Uterus (tissue), 4 donors: ENCODE data around the gene FYCO1. TPM values are rescaled to one million over a fixed set of nuclear protein-coding genes. Genes with fewer than 3 reads are reported as not detected.

Experiments used
- DNase-seq, 2 donors: peaks; one replicate each; pipeline ENCODE4 v3.0.0-alpha.2; 2019 to 2020
- H3K27ac ChIP-seq, 2 donors: fragments of 200-600 bp; sonication (generic); 1 replicate in 1 of 2; 2 replicates in 1 of 2; pipeline ENCODE4 v1.5.1; 2016 to 2018
- H3K27me3 ChIP-seq, 2 donors: fragments of 200-600 bp; sonication (generic); one replicate each; pipeline ENCODE4 v1.5.1; 2018 to 2019; ENCODE audit warnings: control low read depth in 1 of 2
- H3K36me3 ChIP-seq, 2 donors: fragments of 200-600 bp; sonication (generic); one replicate each; pipeline ENCODE4 v1.5.1; 2019; ENCODE audit warnings: control low read depth in 1 of 2
- H3K4me1 ChIP-seq, 2 donors: fragments of 200-600 bp; sonication (generic); one replicate each; pipeline ENCODE4 v1.5.1; 2018 to 2019; ENCODE audit warnings: control low read depth in 1 of 2
- H3K4me3 ChIP-seq, 2 donors: fragments of 200-600 bp; sonication (generic); 1 replicate in 1 of 2; 2 replicates in 1 of 2; pipeline ENCODE4 v1.5.1; 2018 to 2019; ENCODE audit warnings: mild to moderate bottlenecking in 1 of 2
- H3K9me3 ChIP-seq, 2 donors: fragments of 200-600 bp; sonication (generic); one replicate each; pipeline ENCODE4 v1.5.1; 2019; ENCODE audit warnings: control low read depth in 1 of 2
- CTCF ChIP-seq, 4 experiments: fragments of 200-600 bp in 2 of 4; fragments of 450-650 bp in 2 of 4; sonication (generic) in 2 of 4; IDR thresholded peaks; one replicate each; pipeline ENCODE4 v1.5.1; 2016 to 2019; ENCODE audit warnings: antibody characterized with exemption in 4 of 4, mild to moderate bottlenecking in 2 of 4, moderate library complexity in 1 of 4
- POLR2A ChIP-seq, 2 donors: fragments of 450-650 bp; IDR thresholded peaks; one replicate each; pipeline ENCODE4 v1.6.1; 2016; ENCODE audit warnings: antibody characterized with exemption in 2 of 2, mild to moderate bottlenecking in 1 of 2, moderate library complexity in 1 of 2
- intact Hi-C: fragments of 100-400 bp; cut with DNase I; formaldehyde crosslinking; loops from one replicate; pipeline ENCODE4 v1.15.1; 2023; ENCODE audit warnings: low total_unique reads
- total RNA-seq, 4 donors: library from RNA; depleted of rRNA in 3 of 4; stranded (reverse); fragments of >200 nt in 3 of 4; gene quantifications; one replicate each; pipeline versions ENCODE4 v1.1.0 to v1.2.4, GENCODE V29; 2014 to 2023
- donor health status: DM: yes; HTN: yes; CAD: no.

FYCO1 gene
- total RNA-seq, 4 donors from 2014 or later: 16.5 to 74.4 (median 27.8) TPM

- no peak overlapping the region for H3K27ac ChIP-seq
- intact Hi-C loops: no loop called here
- H3K4me3 ChIP-seq: no peak overlapping the region
- H3K36me3 ChIP-seq: no peaks in the 10 kb centered on the region
- no peaks in the 10 kb centered on the region for H3K9me3 ChIP-seq
- no peak for DNase-seq
- H3K27me3 ChIP-seq: no peaks in the 10 kb centered on the region
- H3K4me1 ChIP-seq: no peaks in the 10 kb centered on the region
- TF ChIP-seq CTCF (IDR thresholded peaks at IDR 0.05): no peak
- no peak for TF ChIP-seq POLR2A (IDR thresholded peaks at IDR 0.05)
Measured at GRCh38 chr3:45922950-45923590, 72.6 kb downstream of the FYCO1 start.

- no peaks in the 10 kb centered on the region for H3K4me1 ChIP-seq
- intact Hi-C loops: no loop called here
- TF ChIP-seq CTCF (IDR thresholded peaks at IDR 0.05) (no peak), POLR2A (IDR thresholded peaks at IDR 0.05) (no peak)
- no peaks in the 10 kb centered on the region for H3K9me3 ChIP-seq
- H3K27me3 ChIP-seq: no peaks in the 10 kb centered on the region
- H3K27ac ChIP-seq: no peak overlapping the region
- H3K4me3 ChIP-seq: no peak overlapping the region
- no peaks in the 10 kb centered on the region for H3K36me3 ChIP-seq
- DNase-seq: no peak
Measured at GRCh38 chr3:45922039-45922326, 73.6 kb downstream of the FYCO1 start.

GRCh38 chr3:45921158-45922038 is 74.2 kb downstream of the FYCO1 start:
- no peak overlapping the region for H3K4me3 ChIP-seq
- no peak for DNase-seq
- intact Hi-C loops: no loop called here
- no peak overlapping the region for H3K27ac ChIP-seq
- TF ChIP-seq CTCF (IDR thresholded peaks at IDR 0.05) (no peak), POLR2A (IDR thresholded peaks at IDR 0.05) (no peak)
- H3K36me3 ChIP-seq: no peaks in the 10 kb centered on the region
- H3K9me3 ChIP-seq: no peaks in the 10 kb centered on the region
- no peaks in the 10 kb centered on the region for H3K4me1 ChIP-seq
- no peaks in the 10 kb centered on the region for H3K27me3 ChIP-seq

GRCh38 chr3:45917146-45917898 is 78.3 kb downstream of the FYCO1 start:
- intact Hi-C loops: no loop called here

More at GRCh38 chr3:45917146-45917898, 78.3 kb downstream of the FYCO1 start:
- H3K4me1 ChIP-seq: no peaks in the 10 kb centered on the region
- no peak for TF ChIP-seq POLR2A (IDR thresholded peaks at IDR 0.05)
- TF ChIP-seq CTCF (IDR thresholded peaks at IDR 0.05): no peak
- no peak overlapping the region for H3K4me3 ChIP-seq
- H3K9me3 ChIP-seq: no peaks in the 10 kb centered on the region
- no peaks in the 10 kb centered on the region for H3K36me3 ChIP-seq
- no peaks in the 10 kb centered on the region for H3K27me3 ChIP-seq
- no peak overlapping the region for H3K27ac ChIP-seq
- DNase-seq: no peak
